ENCODE results near the gene PRAME. TPM values are rescaled to one million over a fixed set of nuclear protein-coding genes. Genes with fewer than 3 reads are reported as not detected.

The PRAME gene
- total RNA-seq, 1 experiment from 2014 or later = 68.4 TPM

GRCh38 chr22:22558071-22558971 is 744 bp downstream of the PRAME start:
- intact Hi-C loops (cut with micrococcal nuclease; ENCODE audit: unreplicated experiment) = no loop called here
- TF ChIP-seq CTCF (IDR thresholded peaks at IDR 0.05) (no peak), POLR2AphosphoS5 (IDR thresholded peaks at IDR 0.05; ENCODE audit: low read depth, low read length) (no peak), SIN3A (IDR thresholded peaks at IDR 0.05; ENCODE audit: borderline replicate concordance, insufficient read depth, low read depth, low read length) (no peak), TCF7L2 (IDR thresholded peaks at IDR 0.05; ENCODE audit: low read depth, low read length) (no peak), REST (IDR thresholded peaks at IDR 0.05; ENCODE audit: insufficient read depth in 1 of 2, low read depth in 2 of 2, low read length in 1 of 2) (no peak)
- in situ Hi-C loops (cut with HindIII; ENCODE audit: low pct_unique_long_range_greater_than_20kb, low sequenced_read_pairs) = no loop called here
- BruUV-seq (replicated peaks) = no TSS peak
- Histone ChIP-seq H3K9me3 (ENCODE audit: control insufficient read depth, insufficient read depth, low read depth, low read length) (no peaks in the 10 kb centered on the region), H3K36me3 (ENCODE audit: control insufficient read depth, insufficient read depth, low read length) (no peaks in the 10 kb centered on the region), H3K27me3 (ENCODE audit: control insufficient read depth, insufficient read depth, low read length) (no peaks in the 10 kb centered on the region), H3K4me1 (ENCODE audit: control insufficient read depth, insufficient read depth, low read length) (peaks cover 10% of the 10 kb centered on the region), H3K27ac (ENCODE audit: low read length) (peak overlapping the region; percentile 44; the same call in 1 of the 2 replicates), H3K4me3 (ENCODE audit: low read depth in 2 of 2, low read length in 2 of 2) (peak overlapping the region; percentile 58 to 77)
- ChIA-PET CTCF (interaction anchor here (0.7 to 1.0 kb wide), 2 partner anchors 26 to 38 kb away, joined by 3 read pairs; partner anchors contain the start of gene ZNF280A), POLR2A (no interaction called here)
- ATAC-seq (peak; percentile 41), DNase-seq (ENCODE audit: low read depth, low spot score) (no peak)

- H3K9me3 ChIP-seq (ENCODE audit: control insufficient read depth, insufficient read depth, low read depth, low read length) = no peaks in the 10 kb centered on the region
- H3K4me3 ChIP-seq (ENCODE audit: low read depth in 2 of 2, low read length in 2 of 2) = peak overlapping the region; percentile 61 to 63
- DNase-seq (ENCODE audit: low read depth, low spot score) (no peak), ATAC-seq (peak; percentile 64)
- ChIA-PET CTCF (no interaction called here), POLR2A (no interaction called here)
- in situ Hi-C loops (cut with HindIII; ENCODE audit: low pct_unique_long_range_greater_than_20kb, low sequenced_read_pairs) = no loop called here
- intact Hi-C loops (cut with micrococcal nuclease; ENCODE audit: unreplicated experiment) = no loop called here
- no peaks in the 10 kb centered on the region; the same call in 1 of the 2 replicates for H3K36me3 ChIP-seq (ENCODE audit: control insufficient read depth, insufficient read depth, low read length)
- peaks cover 10% of the 10 kb centered on the region for H3K4me1 ChIP-seq (ENCODE audit: control insufficient read depth, insufficient read depth, low read length)
- BruUV-seq (replicated peaks) = no TSS peak
- H3K27ac ChIP-seq (ENCODE audit: low read length) = peak overlapping the region; percentile 84
- TF ChIP-seq SIN3A (IDR thresholded peaks at IDR 0.05; ENCODE audit: borderline replicate concordance, insufficient read depth, low read depth, low read length) (no peak), TCF7L2 (IDR thresholded peaks at IDR 0.05; ENCODE audit: low read depth, low read length) (no peak), CTCF (IDR thresholded peaks at IDR 0.05) (no peak), REST (IDR thresholded peaks at IDR 0.05; ENCODE audit: insufficient read depth in 1 of 2, low read depth in 2 of 2, low read length in 1 of 2) (no peak)
- H3K27me3 ChIP-seq (ENCODE audit: control insufficient read depth, insufficient read depth, low read length) = no peaks in the 10 kb centered on the region
These were observed 1.8 kb downstream of the PRAME start for GRCh38 chr22:22556995-22557925.

All from Panc1 (cell line).